ENCODE measurements around the gene LCA5L.
A peak's percentile ranks its signal among the peaks of the same experiment; 100 is the strongest.

LCA5L gene

GRCh38 chr21:39445321-39446269, at the start of gene LCA5L:
TSS of gene LCA5L (minus strand) at chr21:39445778. CDS start at chr21:39428493, 17,285 bp downstream.
- peak; percentile 88 for DNase-seq

GRCh38 chr21:39489380-39489924, 43.9 kb upstream of the LCA5L start:
- DNase-seq, result no peak

GRCh38 chr21:39484711-39485276, 39.2 kb upstream of the LCA5L start:
- DNase-seq, result no peak

GRCh38 chr21:39483917-39484316, 38.3 kb upstream of the LCA5L start:
- DNase-seq, result no peak

GRCh38 chr21:39481886-39482285, 36.3 kb upstream of the LCA5L start:
- no peak for DNase-seq

- DNase-seq, result no peak
Observed at GRCh38 chr21:39480271-39480670, 34.7 kb upstream of the LCA5L start.

- DNase-seq, result no peak
Observed at GRCh38 chr21:39479814-39480182, 34.2 kb upstream of the LCA5L start.

- no peak for DNase-seq
Observed at GRCh38 chr21:39479164-39479813, 33.7 kb upstream of the LCA5L start.

- no peak for DNase-seq
Observed at GRCh38 chr21:39474611-39475010, 29.0 kb upstream of the LCA5L start.

GRCh38 chr21:39472786-39473185, 27.2 kb upstream of the LCA5L start:
- no peak for DNase-seq

- DNase-seq, result no peak
Observed at GRCh38 chr21:39471598-39471997, 26.0 kb upstream of the LCA5L start.

- DNase-seq, result no peak
Observed at GRCh38 chr21:39468559-39468958, 23.0 kb upstream of the LCA5L start.

GRCh38 chr21:39467746-39468145, 22.2 kb upstream of the LCA5L start:
- no peak for DNase-seq

GRCh38 chr21:39466584-39466983, 21.0 kb upstream of the LCA5L start:
- DNase-seq, result no peak

GRCh38 chr21:39463308-39463707, 17.7 kb upstream of the LCA5L start:
- no peak for DNase-seq

GRCh38 chr21:39461419-39461818, 15.8 kb upstream of the LCA5L start:
- no peak for DNase-seq

- no peak for DNase-seq
Observed at GRCh38 chr21:39456665-39457064, 11.1 kb upstream of the LCA5L start.

GRCh38 chr21:39454949-39455668, 9.5 kb upstream of the LCA5L start:
- DNase-seq, result no peak

- no peak for DNase-seq
Observed at GRCh38 chr21:39453571-39454179, 8.1 kb upstream of the LCA5L start.

- DNase-seq, result no peak
Observed at GRCh38 chr21:39452970-39453342, 7.4 kb upstream of the LCA5L start.

GRCh38 chr21:39452207-39452969, 6.8 kb upstream of the LCA5L start:
- DNase-seq, result no peak

Measured in CD4-positive, alpha-beta T cell treated with Interleukin-4 for 4 hours (primary cell).